ENCODE data around the gene EDARADD.
A peak's percentile ranks its signal among the peaks of the same experiment; 100 is the strongest.

Gene EDARADD

DNA sequence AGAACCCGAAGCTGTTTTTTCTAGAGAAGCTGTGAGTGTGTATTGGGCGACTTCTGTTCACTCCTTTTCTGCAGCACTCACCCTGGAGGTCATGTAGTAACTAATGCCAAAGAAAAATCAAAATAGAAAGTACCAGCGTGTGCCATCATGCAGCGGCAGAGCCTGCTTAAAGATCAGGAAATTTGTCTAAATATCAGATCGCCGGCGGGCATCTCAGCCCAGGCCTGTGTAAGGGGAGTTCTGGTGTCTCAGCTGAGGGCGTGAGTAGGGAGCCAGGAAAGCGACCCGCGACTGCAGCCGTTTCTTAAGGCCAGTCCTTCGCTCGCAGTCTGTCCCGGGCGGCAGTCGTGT lies 768 bp downstream of the EDARADD start:
- no peak overlapping the region for H3K27ac ChIP-seq
- TF ChIP-seq, protein P1, sequence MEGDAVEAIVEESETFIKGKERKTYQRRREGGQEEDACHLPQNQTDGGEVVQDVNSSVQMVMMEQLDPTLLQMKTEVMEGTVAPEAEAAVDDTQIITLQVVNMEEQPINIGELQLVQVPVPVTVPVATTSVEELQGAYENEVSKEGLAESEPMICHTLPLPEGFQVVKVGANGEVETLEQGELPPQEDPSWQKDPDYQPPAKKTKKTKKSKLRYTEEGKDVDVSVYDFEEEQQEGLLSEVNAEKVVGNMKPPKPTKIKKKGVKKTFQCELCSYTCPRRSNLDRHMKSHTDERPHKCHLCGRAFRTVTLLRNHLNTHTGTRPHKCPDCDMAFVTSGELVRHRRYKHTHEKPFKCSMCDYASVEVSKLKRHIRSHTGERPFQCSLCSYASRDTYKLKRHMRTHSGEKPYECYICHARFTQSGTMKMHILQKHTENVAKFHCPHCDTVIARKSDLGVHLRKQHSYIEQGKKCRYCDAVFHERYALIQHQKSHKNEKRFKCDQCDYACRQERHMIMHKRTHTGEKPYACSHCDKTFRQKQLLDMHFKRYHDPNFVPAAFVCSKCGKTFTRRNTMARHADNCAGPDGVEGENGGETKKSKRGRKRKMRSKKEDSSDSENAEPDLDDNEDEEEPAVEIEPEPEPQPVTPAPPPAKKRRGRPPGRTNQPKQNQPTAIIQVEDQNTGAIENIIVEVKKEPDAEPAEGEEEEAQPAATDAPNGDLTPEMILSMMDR (conservative IDR thresholded peaks at IDR 0.05): no peak
- TF ChIP-seq ZFX (IDR thresholded peaks at IDR 0.05): no peak

- no peak overlapping the region for H3K27ac ChIP-seq
- no peak for TF ChIP-seq ZFX (IDR thresholded peaks at IDR 0.05)
- TF ChIP-seq, protein P1 (conservative IDR thresholded peaks at IDR 0.05): no peak
These were observed 1.3 kb downstream of the EDARADD start for GRCh38 chr1:236395230-236395946.

- H3K27ac ChIP-seq: no peak overlapping the region
- TF ChIP-seq, protein P1 (conservative IDR thresholded peaks at IDR 0.05): no peak
- no peak for TF ChIP-seq ZFX (IDR thresholded peaks at IDR 0.05)
These were observed 2.0 kb downstream of the EDARADD start for GRCh38 chr1:236395947-236396664.

DNA sequence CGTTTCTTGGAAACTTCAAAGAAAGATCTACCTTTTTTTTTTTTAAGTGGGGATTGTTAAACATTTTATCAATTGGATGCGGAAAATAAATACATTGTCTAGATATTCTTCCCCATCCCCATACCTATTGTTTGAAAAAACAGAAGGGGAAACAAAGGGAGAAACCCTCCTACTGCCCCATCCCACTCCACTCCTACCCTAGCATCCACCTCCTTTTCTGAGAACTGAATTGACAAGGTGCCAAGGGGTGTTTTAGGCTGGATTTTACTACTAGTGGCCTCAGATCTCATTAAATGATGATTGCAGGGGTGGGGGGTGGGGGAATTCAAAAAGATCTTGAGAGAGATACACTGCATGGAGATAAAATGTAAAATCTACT lies 2.6 kb downstream of the EDARADD start:
- no peak overlapping the region for H3K27ac ChIP-seq
- TF ChIP-seq ZFX (IDR thresholded peaks at IDR 0.05): no peak
- TF ChIP-seq, protein P1 (conservative IDR thresholded peaks at IDR 0.05): no peak

DNA sequence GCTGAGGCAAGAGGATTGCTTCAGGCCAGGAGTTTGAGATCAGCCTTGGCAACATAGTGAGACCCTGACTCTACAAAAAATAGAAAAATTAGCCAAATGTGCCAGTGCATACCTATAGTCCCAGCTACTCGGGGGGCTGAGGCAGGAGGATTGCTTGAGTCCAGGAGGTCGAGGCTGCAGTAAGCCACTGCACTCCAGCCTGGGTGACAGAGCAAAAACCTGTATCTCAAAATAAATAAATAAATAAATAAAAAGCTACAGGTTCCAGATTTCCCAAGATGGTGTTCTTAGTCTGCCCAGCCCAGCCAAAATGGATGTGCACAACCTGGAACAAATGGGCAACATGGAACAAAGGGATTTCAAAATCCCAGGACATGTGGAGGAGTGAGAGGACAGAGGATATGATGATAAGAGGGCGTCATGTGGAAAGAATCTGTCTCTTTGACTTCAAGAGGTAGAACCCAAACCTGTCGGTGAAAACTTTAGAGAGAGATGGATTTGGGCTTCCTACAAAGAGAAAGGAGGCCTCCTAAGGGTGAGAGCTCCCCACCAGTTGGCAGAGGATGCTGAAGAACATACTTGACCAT lies 3.2 kb downstream of the EDARADD start:
- TF ChIP-seq ZFX (IDR thresholded peaks at IDR 0.05): no peak
- TF ChIP-seq, protein P1 (conservative IDR thresholded peaks at IDR 0.05): no peak
- no peak overlapping the region for H3K27ac ChIP-seq

DNA sequence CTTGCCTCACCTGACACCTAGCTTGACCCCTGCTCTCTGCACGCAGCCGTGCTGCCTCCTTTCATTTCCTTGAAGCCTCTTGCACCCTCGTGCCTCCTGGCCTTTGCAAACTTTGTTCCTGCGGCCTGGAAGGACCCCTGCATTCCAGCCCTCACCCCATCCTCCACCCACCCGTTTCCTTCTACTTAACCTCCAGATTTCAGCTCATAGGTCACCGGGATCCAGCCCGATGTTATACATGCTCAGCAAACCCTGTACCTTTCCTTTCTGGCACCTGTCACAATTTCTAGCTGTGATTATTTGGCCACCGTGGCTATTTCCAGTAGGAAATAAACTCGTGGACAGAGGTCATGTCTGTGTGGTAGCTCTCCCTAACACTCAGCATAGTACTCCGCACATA lies 4.5 kb downstream of the EDARADD start:
- H3K27ac ChIP-seq: no peak overlapping the region
- TF ChIP-seq, protein P1 (conservative IDR thresholded peaks at IDR 0.05): no peak
- TF ChIP-seq ZFX (IDR thresholded peaks at IDR 0.05): no peak

DNA sequence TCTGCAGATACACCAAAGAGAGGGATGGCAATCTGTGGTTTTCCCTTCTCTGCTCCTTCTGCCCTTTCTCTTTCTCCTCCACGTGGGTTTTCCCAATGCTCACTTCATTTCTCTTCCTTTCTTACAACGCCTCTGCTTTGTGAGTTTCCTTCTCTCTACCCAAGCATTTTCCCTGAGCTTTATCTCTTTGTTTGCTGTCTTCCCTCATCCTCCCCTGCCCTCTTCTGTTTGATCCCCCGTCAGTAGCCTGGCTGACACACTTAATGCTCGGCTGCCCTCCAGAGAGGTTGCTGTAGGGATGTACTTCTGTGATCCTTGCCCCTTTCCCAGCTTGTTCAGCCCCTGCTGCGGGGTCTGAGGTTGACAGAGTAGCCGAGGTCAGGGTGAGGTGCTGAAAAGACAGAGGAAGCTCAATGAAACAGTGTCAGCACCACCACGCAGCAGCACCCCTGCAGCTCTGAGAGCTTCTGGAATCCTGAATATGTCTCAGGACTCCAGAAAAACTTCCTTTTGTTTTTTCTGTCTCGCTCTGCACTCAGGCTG lies 6.0 kb downstream of the EDARADD start:
- TF ChIP-seq ZFX (IDR thresholded peaks at IDR 0.05): no peak
- TF ChIP-seq, protein P1 (conservative IDR thresholded peaks at IDR 0.05): no peak
- peak overlapping the region; percentile 50 for H3K27ac ChIP-seq
